Measurements from ENCODE around the gene IL4R. TPM values are rescaled to one million over a fixed set of nuclear protein-coding genes. Genes with fewer than 3 reads are reported as not detected.

The IL4R gene
- total and polyA plus RNA-seq, 10 of the 15 experiments (the other 5 are each of a cell fraction or from before 2014, with no cell fraction given): 2.6 to 70.4 (median 36.6) TPM

DNA sequence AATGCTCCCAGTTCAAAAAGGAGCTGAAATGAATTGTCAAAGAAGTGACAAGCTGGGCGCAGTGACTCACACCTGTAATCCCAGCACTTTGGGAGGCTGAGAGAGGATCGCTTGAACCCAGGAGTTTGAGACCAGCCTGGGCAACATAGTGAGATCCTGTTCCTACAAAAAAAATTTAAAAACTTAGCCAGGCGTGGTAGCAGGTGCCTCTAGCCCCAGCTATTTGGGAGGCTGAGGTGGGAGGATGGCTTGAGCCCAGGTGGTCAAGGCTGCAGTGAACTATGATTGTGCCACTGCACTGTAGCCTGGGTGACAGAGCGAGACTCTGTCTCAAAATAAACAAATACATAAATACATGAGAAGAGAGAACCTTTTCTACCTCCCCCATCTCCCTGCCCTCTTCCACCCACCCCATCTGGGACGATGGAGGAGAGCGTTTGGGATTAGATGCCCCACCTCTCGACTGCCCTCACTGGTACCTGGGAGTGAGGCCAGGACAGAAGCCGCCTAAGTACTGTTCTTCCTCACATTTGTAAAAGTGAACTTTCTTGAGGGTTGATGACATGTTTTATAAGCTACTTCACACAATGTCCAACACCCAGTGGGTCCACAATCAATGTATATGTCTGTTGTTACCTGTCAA, 2.4 kb downstream of the IL4R start (continued):
- TF ChIP-seq BHLHE40 (IDR thresholded peaks at IDR 0.05; ENCODE audit: borderline replicate concordance in 1 of 2, low read depth in 2 of 2, low read length in 1 of 2): no peak

GRCh38 chr16:27317320-27317719, 3.5 kb downstream of the IL4R start:
- Histone ChIP-seq H2AFZ (ENCODE audit: control insufficient read depth, low read depth, low read length) (no peak overlapping the region), H3K27me3 (replicated peaks in 1 of 2; ENCODE audit: control insufficient read depth in 2 of 2, insufficient read depth in 2 of 2, low read length in 1 of 2) (no peaks in the 10 kb centered on the region), H3K27ac (ENCODE audit: control insufficient read depth, insufficient read depth) (no peak overlapping the region), H4K20me1 (ENCODE audit: control insufficient read depth, insufficient read depth) (peaks cover 5% of the 10 kb centered on the region; the same call in 1 of the 2 replicates), H3K4me1 (ENCODE audit: control insufficient read depth, insufficient read depth, low read length) (peaks cover 30% of the 10 kb centered on the region), H3K4me2 (ENCODE audit: control insufficient read depth, insufficient read depth) (peak overlapping the region; percentile 81), H3K79me2 (ENCODE audit: control insufficient read depth, insufficient read depth, low read length) (peaks cover 73% of the 10 kb centered on the region), H3K36me3 (ENCODE audit: control insufficient read depth in 2 of 2, insufficient read depth in 2 of 2, low read length in 1 of 2) (no peaks in the 10 kb centered on the region), H3K9me3 (replicated peaks; ENCODE audit: control insufficient read depth, insufficient read depth, low read length) (no peaks in the 10 kb centered on the region), H3K4me3 (peak overlapping the region; percentile 45; the same call in 1 of the 2 replicates), H3K9ac (ENCODE audit: control insufficient read depth, insufficient read depth, low read length) (no peak overlapping the region)
- ChIA-PET CTCF (interaction anchor here (0.6 to 9.0 kb wide), 21 partner anchors 15 to 135 kb away, joined by 3 to 119 read pairs (median 3); no protein-coding TSS in a partner anchor), POLR2A (interaction anchor here (0.5 to 3.1 kb wide), 13 partner anchors 33 to 133 kb away, joined by 3 to 15 read pairs (median 5); partner anchors contain the start of gene KDM8), RAD21 (ENCODE audit: unreplicated experiment) (interaction anchor here (0.7 to 8.3 kb wide), 19 partner anchors 10 to 137 kb away, joined by 3 to 93 read pairs (median 5); no protein-coding TSS in a partner anchor), SMC1A (ENCODE audit: uncharacterized antibody, unreplicated experiment) (interaction anchor here (0.9 to 9.6 kb wide), 18 partner anchors 15 to 135 kb away, joined by 3 to 88 read pairs (median 4); no protein-coding TSS in a partner anchor)
- ATAC-seq (no peak), FAIRE-seq (no peak), DNase-seq (ENCODE audit: low read depth, low spot score) (no peak)
- 46% methylated on average over 7 of the region's 7 CpGs for WGBS (ENCODE audit: insufficient coverage, insufficient replicate concordance, low lambda C conversion rate, missing lambda C conversion rate)
- no TSS peak for BruUV-seq (replicated peaks)
- intact Hi-C loops (cut with micrococcal nuclease; ENCODE audit: unreplicated experiment) (loop anchor here (5.0 kb wide), 2 partner anchors 50 kb away; partner anchors contain the start of gene NSMCE1), in situ Hi-C loops (cut with MboI) (loop anchor here (5.0 kb wide), 1 partner anchor 80 kb away; no protein-coding TSS in a partner anchor)
- TF ChIP-seq, protein P1, sequence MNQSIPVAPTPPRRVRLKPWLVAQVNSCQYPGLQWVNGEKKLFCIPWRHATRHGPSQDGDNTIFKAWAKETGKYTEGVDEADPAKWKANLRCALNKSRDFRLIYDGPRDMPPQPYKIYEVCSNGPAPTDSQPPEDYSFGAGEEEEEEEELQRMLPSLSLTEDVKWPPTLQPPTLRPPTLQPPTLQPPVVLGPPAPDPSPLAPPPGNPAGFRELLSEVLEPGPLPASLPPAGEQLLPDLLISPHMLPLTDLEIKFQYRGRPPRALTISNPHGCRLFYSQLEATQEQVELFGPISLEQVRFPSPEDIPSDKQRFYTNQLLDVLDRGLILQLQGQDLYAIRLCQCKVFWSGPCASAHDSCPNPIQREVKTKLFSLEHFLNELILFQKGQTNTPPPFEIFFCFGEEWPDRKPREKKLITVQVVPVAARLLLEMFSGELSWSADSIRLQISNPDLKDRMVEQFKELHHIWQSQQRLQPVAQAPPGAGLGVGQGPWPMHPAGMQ (IDR thresholded peaks at IDR 0.05; ENCODE audit: borderline replicate concordance): no peak
- TF ChIP-seq GATAD2B (conservative IDR thresholded peaks at IDR 0.05; ENCODE audit: low read depth) (no peak), FOXK2 (IDR thresholded peaks at IDR 0.05) (no peak), NFXL1 (IDR thresholded peaks at IDR 0.05; ENCODE audit: borderline replicate concordance) (no peak), CHD2 (IDR thresholded peaks at IDR 0.05; ENCODE audit: borderline replicate concordance, low read depth, low read length) (no peak), FOXM1 (IDR thresholded peaks at IDR 0.05; ENCODE audit: low read depth, low read length) (no peak), TCF7 (IDR thresholded peaks at IDR 0.05; ENCODE audit: borderline replicate concordance) (no peak)
- TF ChIP-seq, protein P2, sequence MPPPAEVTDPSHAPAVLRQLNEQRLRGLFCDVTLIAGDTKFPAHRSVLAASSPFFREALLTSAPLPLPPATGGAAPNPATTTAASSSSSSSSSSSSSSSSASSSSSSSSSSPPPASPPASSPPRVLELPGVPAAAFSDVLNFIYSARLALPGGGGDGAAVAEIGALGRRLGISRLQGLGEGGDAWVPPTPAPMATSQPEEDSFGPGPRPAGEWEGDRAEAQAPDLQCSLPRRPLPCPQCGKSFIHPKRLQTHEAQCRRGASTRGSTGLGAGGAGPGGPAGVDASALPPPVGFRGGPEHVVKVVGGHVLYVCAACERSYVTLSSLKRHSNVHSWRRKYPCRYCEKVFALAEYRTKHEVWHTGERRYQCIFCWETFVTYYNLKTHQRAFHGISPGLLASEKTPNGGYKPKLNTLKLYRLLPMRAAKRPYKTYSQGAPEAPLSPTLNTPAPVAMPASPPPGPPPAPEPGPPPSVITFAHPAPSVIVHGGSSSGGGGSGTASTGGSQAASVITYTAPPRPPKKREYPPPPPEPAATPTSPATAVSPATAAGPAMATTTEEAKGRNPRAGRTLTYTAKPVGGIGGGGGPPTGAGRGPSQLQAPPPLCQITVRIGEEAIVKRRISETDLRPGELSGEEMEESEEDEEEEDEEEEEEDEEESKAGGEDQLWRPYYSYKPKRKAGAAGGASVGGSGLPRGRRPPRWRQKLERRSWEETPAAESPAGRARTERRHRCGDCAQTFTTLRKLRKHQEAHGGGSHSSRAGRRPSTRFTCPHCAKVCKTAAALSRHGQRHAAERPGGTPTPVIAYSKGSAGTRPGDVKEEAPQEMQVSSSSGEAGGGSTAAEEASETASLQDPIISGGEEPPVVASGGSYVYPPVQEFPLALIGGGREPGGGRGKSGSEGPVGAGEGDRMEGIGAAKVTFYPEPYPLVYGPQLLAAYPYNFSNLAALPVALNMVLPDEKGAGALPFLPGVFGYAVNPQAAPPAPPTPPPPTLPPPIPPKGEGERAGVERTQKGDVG (CRISPR knock-in tag; IDR thresholded peaks at IDR 0.05): no peak
- TF ChIP-seq, protein P3, sequence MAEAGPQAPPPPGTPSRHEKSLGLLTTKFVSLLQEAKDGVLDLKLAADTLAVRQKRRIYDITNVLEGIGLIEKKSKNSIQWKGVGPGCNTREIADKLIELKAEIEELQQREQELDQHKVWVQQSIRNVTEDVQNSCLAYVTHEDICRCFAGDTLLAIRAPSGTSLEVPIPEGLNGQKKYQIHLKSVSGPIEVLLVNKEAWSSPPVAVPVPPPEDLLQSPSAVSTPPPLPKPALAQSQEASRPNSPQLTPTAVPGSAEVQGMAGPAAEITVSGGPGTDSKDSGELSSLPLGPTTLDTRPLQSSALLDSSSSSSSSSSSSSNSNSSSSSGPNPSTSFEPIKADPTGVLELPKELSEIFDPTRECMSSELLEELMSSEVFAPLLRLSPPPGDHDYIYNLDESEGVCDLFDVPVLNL (IDR thresholded peaks at IDR 0.05; ENCODE audit: low read depth, low read length): no peak
- TF ChIP-seq, protein P4, sequence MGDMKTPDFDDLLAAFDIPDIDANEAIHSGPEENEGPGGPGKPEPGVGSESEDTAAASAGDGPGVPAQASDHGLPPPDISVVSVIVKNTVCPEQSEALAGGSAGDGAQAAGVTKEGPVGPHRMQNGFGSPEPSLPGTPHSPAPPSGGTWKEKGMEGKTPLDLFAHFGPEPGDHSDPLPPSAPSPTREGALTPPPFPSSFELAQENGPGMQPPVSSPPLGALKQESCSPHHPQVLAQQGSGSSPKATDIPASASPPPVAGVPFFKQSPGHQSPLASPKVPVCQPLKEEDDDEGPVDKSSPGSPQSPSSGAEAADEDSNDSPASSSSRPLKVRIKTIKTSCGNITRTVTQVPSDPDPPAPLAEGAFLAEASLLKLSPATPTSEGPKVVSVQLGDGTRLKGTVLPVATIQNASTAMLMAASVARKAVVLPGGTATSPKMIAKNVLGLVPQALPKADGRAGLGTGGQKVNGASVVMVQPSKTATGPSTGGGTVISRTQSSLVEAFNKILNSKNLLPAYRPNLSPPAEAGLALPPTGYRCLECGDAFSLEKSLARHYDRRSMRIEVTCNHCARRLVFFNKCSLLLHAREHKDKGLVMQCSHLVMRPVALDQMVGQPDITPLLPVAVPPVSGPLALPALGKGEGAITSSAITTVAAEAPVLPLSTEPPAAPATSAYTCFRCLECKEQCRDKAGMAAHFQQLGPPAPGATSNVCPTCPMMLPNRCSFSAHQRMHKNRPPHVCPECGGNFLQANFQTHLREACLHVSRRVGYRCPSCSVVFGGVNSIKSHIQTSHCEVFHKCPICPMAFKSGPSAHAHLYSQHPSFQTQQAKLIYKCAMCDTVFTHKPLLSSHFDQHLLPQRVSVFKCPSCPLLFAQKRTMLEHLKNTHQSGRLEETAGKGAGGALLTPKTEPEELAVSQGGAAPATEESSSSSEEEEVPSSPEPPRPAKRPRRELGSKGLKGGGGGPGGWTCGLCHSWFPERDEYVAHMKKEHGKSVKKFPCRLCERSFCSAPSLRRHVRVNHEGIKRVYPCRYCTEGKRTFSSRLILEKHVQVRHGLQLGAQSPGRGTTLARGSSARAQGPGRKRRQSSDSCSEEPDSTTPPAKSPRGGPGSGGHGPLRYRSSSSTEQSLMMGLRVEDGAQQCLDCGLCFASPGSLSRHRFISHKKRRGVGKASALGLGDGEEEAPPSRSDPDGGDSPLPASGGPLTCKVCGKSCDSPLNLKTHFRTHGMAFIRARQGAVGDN (IDR thresholded peaks at IDR 0.05): no peak
